ENCODE measurements around the gene SPAG8.

SPAG8 gene, protein sequence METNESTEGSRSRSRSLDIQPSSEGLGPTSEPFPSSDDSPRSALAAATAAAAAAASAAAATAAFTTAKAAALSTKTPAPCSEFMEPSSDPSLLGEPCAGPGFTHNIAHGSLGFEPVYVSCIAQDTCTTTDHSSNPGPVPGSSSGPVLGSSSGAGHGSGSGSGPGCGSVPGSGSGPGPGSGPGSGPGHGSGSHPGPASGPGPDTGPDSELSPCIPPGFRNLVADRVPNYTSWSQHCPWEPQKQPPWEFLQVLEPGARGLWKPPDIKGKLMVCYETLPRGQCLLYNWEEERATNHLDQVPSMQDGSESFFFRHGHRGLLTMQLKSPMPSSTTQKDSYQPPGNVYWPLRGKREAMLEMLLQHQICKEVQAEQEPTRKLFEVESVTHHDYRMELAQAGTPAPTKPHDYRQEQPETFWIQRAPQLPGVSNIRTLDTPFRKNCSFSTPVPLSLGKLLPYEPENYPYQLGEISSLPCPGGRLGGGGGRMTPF

GRCh38 chr9:35812025-35812602 lies at the start of gene SPAG8:
Gene SPAG8, minus strand, starts transcription at chr9:35812262. Its CDS starts 115 bp downstream, at chr9:35812147.
- DNase-seq, result peak; percentile 90

DNA sequence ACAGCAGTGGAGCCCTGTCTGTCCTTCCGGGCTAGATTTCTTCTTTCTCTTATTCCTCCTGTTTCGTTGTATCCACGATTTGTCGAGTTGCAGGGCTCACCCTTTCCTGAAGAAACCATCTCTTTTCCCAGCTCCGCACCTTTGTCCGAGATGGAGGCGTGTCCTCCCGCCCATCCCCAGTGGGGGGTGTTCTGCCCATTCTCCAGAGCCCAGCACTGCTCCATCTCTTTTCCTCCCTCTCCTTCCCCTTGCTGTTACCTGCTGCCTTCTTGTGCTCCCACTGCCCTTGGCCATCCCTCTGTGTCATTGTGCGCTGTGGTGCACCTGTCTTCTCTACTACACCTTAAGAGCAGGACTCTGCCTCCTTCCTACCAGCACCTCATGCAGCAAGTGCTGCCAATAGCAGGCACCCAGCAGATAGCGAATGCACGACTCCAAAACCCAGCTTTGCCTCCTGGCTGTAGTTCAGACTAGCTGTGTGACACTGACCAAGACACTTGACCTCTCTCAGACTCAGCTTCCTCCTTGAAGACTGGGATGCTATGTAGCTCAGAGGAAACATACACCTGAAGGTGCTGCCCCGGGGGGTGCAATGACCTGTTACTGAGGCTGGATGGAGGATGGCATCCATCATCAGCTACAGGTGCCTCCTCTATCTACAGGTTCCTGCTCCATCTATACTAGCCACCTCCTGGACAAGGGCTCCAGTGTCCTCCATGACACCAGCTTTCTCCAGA lies 49.3 kb upstream of the SPAG8 start:
- DNase-seq, result no peak

DNA sequence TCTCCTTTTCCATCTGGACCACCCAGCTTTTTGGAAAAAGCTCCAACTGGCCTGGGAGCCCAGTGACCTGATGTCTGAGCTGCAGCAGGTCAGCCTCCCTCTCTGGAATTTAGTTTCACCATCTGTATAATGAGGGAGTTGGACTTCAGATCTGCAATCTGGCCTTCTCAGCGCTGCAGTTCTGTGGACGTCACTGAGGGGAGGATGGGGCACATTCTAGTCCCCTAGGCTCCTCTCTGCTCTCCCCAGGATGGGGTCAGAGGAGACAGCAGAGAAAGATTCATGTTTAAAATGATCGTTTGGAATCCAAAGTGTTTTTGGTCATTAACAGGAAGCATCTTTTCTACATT lies 47.9 kb upstream of the SPAG8 start:
- DNase-seq, result no peak

GRCh38 chr9:35859310-35859989 lies 47.4 kb upstream of the SPAG8 start:
- no peak for DNase-seq

- no peak for DNase-seq
Measured at GRCh38 chr9:35858458-35858857, 46.4 kb upstream of the SPAG8 start.

DNA sequence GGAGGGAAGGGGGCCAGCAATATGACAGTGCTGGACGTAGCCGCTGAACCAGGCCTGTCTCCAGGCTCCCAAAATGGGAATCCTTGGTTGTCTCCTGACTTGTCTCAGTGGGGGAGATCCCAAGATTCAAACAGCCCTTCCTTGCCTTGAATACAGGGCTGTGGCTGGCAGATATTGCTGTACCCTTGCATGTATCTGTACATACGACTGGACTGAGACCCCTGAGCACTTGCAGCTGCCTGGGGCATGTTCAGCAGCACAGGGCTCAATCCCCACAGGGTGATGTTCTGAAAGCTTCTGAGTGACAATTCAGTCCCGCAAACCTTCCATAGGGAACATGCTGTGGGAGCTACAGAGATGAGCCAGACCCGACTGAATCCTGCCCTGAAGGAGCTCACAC lies 44.8 kb upstream of the SPAG8 start:
- DNase-seq, result no peak

GRCh38 chr9:35856206-35856605 lies 44.1 kb upstream of the SPAG8 start:
- no peak for DNase-seq

DNA sequence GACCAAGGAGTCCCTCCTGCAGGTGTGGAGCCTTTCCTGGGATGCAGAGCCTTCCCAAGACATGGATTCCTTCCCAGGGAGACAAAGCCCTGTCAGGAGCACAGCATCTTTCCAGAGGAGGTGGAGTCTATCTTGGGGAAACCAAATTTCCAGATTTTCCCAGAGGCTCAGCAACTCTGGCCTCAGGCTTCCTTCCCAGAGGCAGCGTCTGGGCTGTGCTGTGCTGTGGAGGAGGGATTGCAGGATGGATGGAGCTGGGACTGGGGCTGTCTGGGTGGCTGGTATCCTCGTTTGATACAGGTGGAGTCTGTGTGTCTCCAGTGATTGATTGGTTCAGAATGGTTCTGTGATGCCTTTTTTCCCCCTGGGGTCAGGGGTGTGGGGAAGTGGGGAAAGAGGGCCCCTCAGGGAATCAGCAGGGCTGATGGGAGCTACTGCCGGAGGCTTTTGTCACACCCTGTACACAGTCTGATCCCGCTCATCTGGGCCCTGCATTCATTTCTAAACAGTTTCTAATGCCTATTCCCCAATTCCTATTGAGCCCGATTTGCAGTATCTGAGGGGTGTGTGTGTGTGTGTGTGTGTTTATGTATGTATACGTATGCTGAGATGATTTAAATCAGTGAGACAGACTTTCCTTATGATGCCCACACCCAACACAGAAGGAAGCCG lies 42.2 kb upstream of the SPAG8 start:
- DNase-seq, result no peak

DNA sequence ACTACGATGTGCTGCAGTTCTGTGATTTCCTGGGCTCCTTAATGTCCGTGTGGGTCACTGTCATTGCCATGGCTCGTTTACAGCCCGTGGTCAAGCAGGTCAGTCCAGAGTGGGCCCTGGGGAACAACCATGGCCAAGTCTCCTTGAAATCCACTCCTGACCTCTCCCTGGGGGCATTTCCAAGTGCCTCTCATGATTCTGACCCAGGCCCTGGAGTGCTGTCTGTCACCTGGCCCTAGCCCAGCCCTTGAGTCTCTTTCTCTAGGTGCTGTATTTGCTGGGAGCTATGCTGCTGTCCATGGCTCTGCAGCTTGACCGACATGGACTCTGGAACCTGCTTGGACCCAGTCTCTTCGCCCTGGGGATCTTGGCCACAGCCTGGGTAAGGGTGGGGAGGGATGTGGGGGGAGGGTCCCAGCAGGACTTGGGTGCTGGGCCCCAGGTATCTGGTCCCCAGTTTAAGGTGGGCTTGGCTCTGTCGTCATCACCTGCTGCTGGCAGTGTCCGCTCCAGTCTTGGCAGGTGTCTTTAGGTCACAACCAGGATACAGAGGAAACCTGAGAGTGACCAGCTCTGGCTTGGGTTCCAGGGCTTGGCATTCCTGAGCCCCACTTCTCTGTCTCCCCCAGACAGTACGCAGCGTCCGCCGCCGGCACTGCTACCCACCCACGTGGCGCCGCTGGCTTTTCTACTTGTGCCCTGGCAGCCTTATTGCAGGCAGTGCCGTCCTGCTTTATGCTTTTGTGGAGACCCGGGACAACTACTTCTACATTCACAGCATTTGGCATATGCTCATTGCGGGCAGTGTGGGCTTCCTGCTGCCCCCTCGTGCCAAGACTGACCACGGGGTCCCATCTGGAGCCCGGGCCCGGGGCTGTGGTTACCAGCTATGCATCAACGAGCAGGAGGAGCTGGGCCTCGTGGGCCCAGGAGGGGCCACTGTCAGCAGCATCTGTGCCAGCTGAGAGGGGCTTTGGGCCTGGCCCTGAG lies 41.1 kb upstream of the SPAG8 start:
- DNase-seq, result no peak

- DNase-seq, result no peak
Measured at GRCh38 chr9:35852267-35852815, 40.3 kb upstream of the SPAG8 start.

DNA sequence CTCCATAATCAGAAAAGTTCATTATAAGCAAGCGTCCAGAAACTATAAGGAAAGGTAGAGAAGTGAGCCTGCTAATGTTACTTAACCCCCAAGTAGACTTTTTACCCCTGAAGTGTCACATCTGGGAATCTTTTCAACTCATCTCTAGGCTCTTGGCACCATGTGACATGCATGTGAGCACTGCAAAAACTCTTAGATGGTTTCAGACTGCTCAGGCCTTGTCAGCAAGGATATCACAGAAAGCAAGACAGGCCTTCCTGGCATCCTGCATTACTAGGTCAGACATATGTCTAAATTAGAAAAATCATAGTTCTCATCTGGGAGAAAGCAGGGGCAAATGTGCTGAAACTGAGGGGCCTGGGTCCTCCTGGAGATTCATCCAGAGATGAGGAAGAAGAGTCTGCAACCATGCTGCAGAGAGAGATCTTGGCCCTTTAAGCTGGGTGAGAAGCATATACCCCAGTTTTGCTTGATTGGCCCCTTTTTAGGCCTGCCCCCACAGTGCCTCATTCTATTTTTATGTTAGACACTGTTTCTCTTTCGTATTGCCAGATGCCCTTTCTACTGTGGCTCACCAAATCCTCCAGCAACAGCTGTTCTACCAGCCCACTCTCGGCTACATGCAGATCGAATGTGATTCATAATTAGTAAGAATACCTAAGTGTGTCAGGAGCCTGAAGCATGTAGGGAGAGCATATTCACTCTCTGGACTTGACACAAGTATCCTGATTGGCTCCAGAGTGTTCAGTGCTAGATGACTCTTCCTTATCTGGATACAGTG lies 35.9 kb upstream of the SPAG8 start:
- DNase-seq, result no peak

- no peak for DNase-seq
Measured at GRCh38 chr9:35845824-35846771, 34.0 kb upstream of the SPAG8 start.

DNA sequence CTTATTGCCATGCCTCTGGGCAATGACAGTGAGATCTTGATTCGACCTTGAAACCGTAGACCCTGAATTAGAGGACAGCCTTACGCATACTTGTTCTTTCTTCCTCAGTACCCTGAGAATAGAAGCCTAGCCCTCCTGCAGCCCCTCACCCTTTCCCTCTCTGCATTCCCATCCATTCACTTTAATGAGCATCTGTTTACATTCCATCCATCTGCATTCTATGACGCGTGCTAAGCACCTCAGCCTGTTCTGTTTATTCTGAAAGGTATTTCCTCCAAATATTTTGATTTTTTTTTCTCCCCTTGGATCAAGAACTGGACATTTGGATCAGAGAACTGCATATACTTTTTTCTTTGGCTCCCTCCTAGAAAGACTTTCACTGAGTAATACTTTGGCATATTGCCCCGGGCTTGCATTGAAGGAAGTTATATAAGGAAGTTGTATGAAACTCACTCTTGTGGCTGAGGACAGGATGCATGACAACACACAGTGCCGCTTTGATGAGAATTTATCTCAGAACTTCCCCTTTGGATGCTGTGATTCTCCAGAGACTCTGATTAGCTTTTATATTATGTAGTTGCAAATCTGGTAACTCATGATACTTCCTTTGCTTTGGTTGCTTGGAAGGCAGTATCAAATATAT lies 32.7 kb upstream of the SPAG8 start:
- DNase-seq, result peak; percentile 92

- DNase-seq, result no peak
Measured at GRCh38 chr9:35842795-35843194, 30.7 kb upstream of the SPAG8 start.

- no peak for DNase-seq
Measured at GRCh38 chr9:35842020-35842745, 30.1 kb upstream of the SPAG8 start.

GRCh38 chr9:35841645-35841900 lies 29.5 kb upstream of the SPAG8 start:
- no peak for DNase-seq

DNA sequence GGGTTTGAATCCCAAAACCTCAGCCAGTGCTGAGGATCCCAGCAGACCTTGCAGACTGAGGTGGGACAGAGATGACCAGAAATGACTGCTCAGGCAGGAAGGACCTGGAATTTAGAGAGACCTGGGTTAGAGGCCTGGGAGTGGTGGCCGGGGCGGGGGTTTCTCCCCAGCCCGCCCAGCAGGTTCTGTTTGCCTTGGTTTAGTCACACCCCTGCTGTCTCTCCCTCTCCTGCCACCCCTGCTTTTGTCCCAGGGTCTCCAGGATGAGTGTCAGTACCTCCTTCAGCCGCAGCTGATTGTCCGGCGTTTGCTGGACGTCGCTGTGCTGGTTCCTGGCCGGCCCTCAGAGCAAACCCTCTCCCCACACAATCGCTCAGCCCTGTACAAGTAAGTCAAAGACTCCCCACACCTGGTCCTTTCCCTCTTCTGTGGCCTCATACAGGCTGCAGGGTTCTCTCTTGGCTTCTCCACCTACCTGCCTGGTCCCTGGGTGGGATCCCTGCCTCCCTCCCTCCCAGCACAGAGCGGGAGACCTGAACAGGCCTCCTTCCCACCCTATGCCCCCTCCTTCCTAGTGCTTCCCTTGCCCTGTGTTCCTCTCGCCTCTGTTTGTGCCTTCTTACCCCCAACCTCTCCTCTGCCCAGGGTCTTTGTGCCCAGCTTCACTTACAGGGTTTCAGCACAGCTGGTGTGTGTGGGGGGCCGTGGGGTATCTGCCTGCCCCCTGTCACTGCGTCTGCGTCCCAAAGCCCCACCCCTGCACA lies 29.0 kb upstream of the SPAG8 start:
- no peak for DNase-seq
